CD4-positive, alpha-beta memory T cell (primary cell): ENCODE data around the gene ZNHIT3. TPM values are rescaled to one million over a fixed set of nuclear protein-coding genes. Genes with fewer than 3 reads are reported as not detected.

Experiments used
- CTCF ChIA-PET: fragments of 350-600 bp; sonication (Branson Sonifier 250); formaldehyde crosslinking; loops from one replicate; lab custom pipeline; 2021; ENCODE audit warnings: inconsistent platforms; ENCODE audit not compliant: partially characterized antibody; lab: Charles Lee
- POLR2A ChIA-PET: fragments of 350-600 bp; sonication (Branson Sonifier 250); formaldehyde crosslinking; loops from one replicate; lab custom pipeline; 2021; ENCODE audit not compliant: partially characterized antibody; lab: Charles Lee
- DNase-seq, 5 donors: peaks; one replicate each; pipeline versions ENCODE4 v3.0.0 to v3.0.0-alpha.2; 2020 to 2022; ENCODE audit warnings: mixed read lengths in 1 of 5
- H3K27ac ChIP-seq: one replicate; pipeline ENCODE4 v1.7.0; 2013; ENCODE audit warnings: low read depth, low read length
- H3K27me3 ChIP-seq: 2 replicates; pipeline ENCODE4 v1.7.0; 2013; ENCODE audit warnings: mild to moderate bottlenecking, low read length, moderate library complexity; ENCODE audit not compliant: insufficient read depth
- H3K36me3 ChIP-seq: 2 replicates; pipeline ENCODE4 v1.7.0; 2013; ENCODE audit warnings: mild to moderate bottlenecking, low read length, moderate library complexity; ENCODE audit not compliant: insufficient read depth
- H3K4me1 ChIP-seq: 2 replicates; pipeline ENCODE4 v1.7.0; 2013; ENCODE audit warnings: mild to moderate bottlenecking, low read length, moderate library complexity; ENCODE audit not compliant: insufficient read depth
- H3K4me3 ChIP-seq, 2 donors: one replicate each; pipeline ENCODE4 v1.7.0; 2013; ENCODE audit warnings: low read length in 2 of 2, mild to moderate bottlenecking in 1 of 2
- H3K9me3 ChIP-seq, 2 donors: one replicate each; pipeline ENCODE4 v1.7.0; 2013; ENCODE audit warnings: low read length in 2 of 2, control low read depth in 1 of 2; ENCODE audit not compliant: control insufficient read depth in 1 of 2
- H3K27ac Mint-ChIP-seq, 7 donors: one replicate each; pipeline ENCODE4 v1.8.0; 2020 to 2021; ENCODE audit warnings: mixed read lengths in 7 of 7, mild to moderate bottlenecking in 6 of 7, inconsistent platforms in 3 of 7, moderate library complexity in 3 of 7
- H3K27me3 Mint-ChIP-seq, 2 donors: one replicate each; pipeline ENCODE4 v1.8.0; 2020 to 2021; ENCODE audit warnings: mixed read lengths in 2 of 2
- H3K36me3 Mint-ChIP-seq, 2 donors: one replicate each; pipeline ENCODE4 v1.8.0; 2020 to 2021; ENCODE audit warnings: mixed read lengths in 2 of 2, inconsistent platforms in 1 of 2, mild to moderate bottlenecking in 1 of 2
- H3K4me1 Mint-ChIP-seq, 4 donors: one replicate each; pipeline ENCODE4 v1.8.0; 2020 to 2021; ENCODE audit warnings: mixed read lengths in 4 of 4, mild to moderate bottlenecking in 1 of 4
- H3K4me3 Mint-ChIP-seq, 8 donors: one replicate each; pipeline ENCODE4 v1.8.0; 2020 to 2021; ENCODE audit warnings: mixed read lengths in 8 of 8, mild to moderate bottlenecking in 7 of 8, moderate library complexity in 6 of 8, inconsistent platforms in 3 of 8
- H3K9me3 Mint-ChIP-seq, 8 donors: one replicate each; pipeline ENCODE4 v1.8.0; 2020 to 2021; ENCODE audit warnings: mixed read lengths in 8 of 8, mild to moderate bottlenecking in 5 of 8, inconsistent platforms in 3 of 8, moderate library complexity in 1 of 8
- intact Hi-C: fragments of 100-400 bp; cut with micrococcal nuclease; formaldehyde crosslinking; loops from one replicate; pipeline ENCODE4 v1.15.1; 2023
- polyA plus RNA-seq, 2 donors: library from polyadenylated mRNA; unstranded; fragments of 300-500 nt; fragmentation: Illumina TruSeq; gene quantifications; one replicate each; pipeline ENCODE4 v1.2.3, GENCODE V29; 2021
- total RNA-seq, 2 experiments: library from RNA; stranded (reverse); gene quantifications; one replicate each; pipeline ENCODE4 v1.2.3, GENCODE V29; 2021

Gene ZNHIT3
- total and polyA plus RNA-seq, 4 experiments from 2014 or later: 66.6 to 94.6 (median 78.0) TPM

- intact Hi-C loops: no loop called here
- H3K27ac Mint-ChIP-seq: no peak overlapping the region
- CTCF ChIA-PET: no interaction called here
- no peaks in the 10 kb centered on the region for H3K36me3 Mint-ChIP-seq
- POLR2A ChIA-PET: no interaction called here
- H3K9me3 Mint-ChIP-seq: peaks cover 0 to 2% (median 0%) of the 10 kb centered on the region in 8 donors
- Histone ChIP-seq H3K4me3 (no peak overlapping the region), H3K4me1 (no peaks in the 10 kb centered on the region), H3K27me3 (peaks cover 6% of the 10 kb centered on the region), H3K36me3 (no peaks in the 10 kb centered on the region), H3K27ac (no peak overlapping the region), H3K9me3 (no peaks in the 10 kb centered on the region)
- H3K4me3 Mint-ChIP-seq: no peak overlapping the region
- no peak for DNase-seq
- no peaks in the 10 kb centered on the region for H3K4me1 Mint-ChIP-seq
- peaks cover 24 to 39% of the 10 kb centered on the region in 2 donors for H3K27me3 Mint-ChIP-seq
Measured at GRCh38 chr17:36469733-36470132, 16.7 kb upstream of the ZNHIT3 start.

GRCh38 chr17:36470499-36470898 lies 16.0 kb upstream of the ZNHIT3 start:
- no peak overlapping the region for H3K27ac ChIP-seq
- no peak overlapping the region for H3K27ac Mint-ChIP-seq
- no peaks in the 10 kb centered on the region for H3K4me1 ChIP-seq
- no peaks in the 10 kb centered on the region for H3K36me3 ChIP-seq
- CTCF ChIA-PET: no interaction called here
- no peak overlapping the region for H3K4me3 Mint-ChIP-seq
- H3K4me1 Mint-ChIP-seq: no peaks in the 10 kb centered on the region
- no peak for DNase-seq
- H3K27me3 ChIP-seq: peaks cover 6% of the 10 kb centered on the region
- no peak overlapping the region for H3K4me3 ChIP-seq
- no peaks in the 10 kb centered on the region for H3K9me3 ChIP-seq
- H3K27me3 Mint-ChIP-seq: peaks cover 19 to 31% of the 10 kb centered on the region in 2 donors
- H3K36me3 Mint-ChIP-seq: no peaks in the 10 kb centered on the region
- peaks cover 0 to 2% (median 0%) of the 10 kb centered on the region in 8 donors for H3K9me3 Mint-ChIP-seq
- POLR2A ChIA-PET: no interaction called here
- intact Hi-C loops: no loop called here

- CTCF ChIA-PET: no interaction called here
- POLR2A ChIA-PET: no interaction called here
- intact Hi-C loops: no loop called here
Measured at GRCh38 chr17:36474571-36474970, 11.9 kb upstream of the ZNHIT3 start.

GRCh38 chr17:36475346-36475970 lies 11.0 kb upstream of the ZNHIT3 start:
- H3K4me1 ChIP-seq: no peaks in the 10 kb centered on the region
- POLR2A ChIA-PET: no interaction called here

More at GRCh38 chr17:36474571-36474970, 11.9 kb upstream of the ZNHIT3 start:
- no peak for DNase-seq
- Histone ChIP-seq H3K27ac (no peak overlapping the region), H3K4me3 (no peak overlapping the region), H3K4me1 (no peaks in the 10 kb centered on the region), H3K27me3 (no peaks in the 10 kb centered on the region), H3K36me3 (no peaks in the 10 kb centered on the region), H3K9me3 (no peaks in the 10 kb centered on the region)
- peaks cover 24 to 25% of the 10 kb centered on the region in 2 donors for H3K27me3 Mint-ChIP-seq
- H3K4me1 Mint-ChIP-seq: no peaks in the 10 kb centered on the region
- H3K4me3 Mint-ChIP-seq: no peak overlapping the region
- H3K9me3 Mint-ChIP-seq: peaks cover 0 to 2% (median 0%) of the 10 kb centered on the region in 8 donors
- H3K27ac Mint-ChIP-seq: no peak overlapping the region
- no peaks in the 10 kb centered on the region for H3K36me3 Mint-ChIP-seq

GRCh38 chr17:36481829-36482228 lies 4.7 kb upstream of the ZNHIT3 start:
- ChIA-PET POLR2A (interaction anchor here (0.6 kb wide), 1 partner anchor 591 kb away, joined by 3 read pairs; no protein-coding TSS in a partner anchor), CTCF (interaction anchor here (1.2 to 1.6 kb wide), 2 partner anchors 505 to 512 kb away, joined by 4 to 6 read pairs; no protein-coding TSS in a partner anchor)
- Mint-ChIP-seq H3K27me3 (peaks cover 21 to 28% of the 10 kb centered on the region in 2 donors), H3K4me3 (peak overlapping the region; percentile 47 to 85 (median 71)), H3K36me3 (peaks cover 0 to 3% of the 10 kb centered on the region in 2 donors), H3K27ac (peak overlapping the region in 2 of 7 donors; percentile 40 to 85), H3K4me1 (peaks cover 11 to 41% (median 19%) of the 10 kb centered on the region in 4 donors), H3K9me3 (peaks cover 0 to 1% (median 0%) of the 10 kb centered on the region in 8 donors)
- no peak overlapping the region for H3K4me3 ChIP-seq
- intact Hi-C loops: no loop called here
- DNase-seq: no peak
- H3K36me3 ChIP-seq: no peaks in the 10 kb centered on the region
- no peaks in the 10 kb centered on the region for H3K9me3 ChIP-seq
- peaks cover 10% of the 10 kb centered on the region for H3K27me3 ChIP-seq
- H3K4me1 ChIP-seq: peaks cover 20% of the 10 kb centered on the region
- H3K27ac ChIP-seq: no peak overlapping the region

More at GRCh38 chr17:36475346-36475970, 11.0 kb upstream of the ZNHIT3 start:
- no peak for DNase-seq
- H3K27me3 Mint-ChIP-seq: peaks cover 20 to 27% of the 10 kb centered on the region in 2 donors
- H3K36me3 Mint-ChIP-seq: no peaks in the 10 kb centered on the region
- peaks cover 0 to 2% (median 0%) of the 10 kb centered on the region in 8 donors for H3K9me3 Mint-ChIP-seq
- H3K4me1 Mint-ChIP-seq: no peaks in the 10 kb centered on the region
- no peaks in the 10 kb centered on the region for H3K9me3 ChIP-seq
- H3K4me3 ChIP-seq: no peak overlapping the region
- H3K27ac Mint-ChIP-seq: no peak overlapping the region
- CTCF ChIA-PET: no interaction called here
- no peak overlapping the region for H3K4me3 Mint-ChIP-seq
- no peak overlapping the region for H3K27ac ChIP-seq
- H3K27me3 ChIP-seq: no peaks in the 10 kb centered on the region
- H3K36me3 ChIP-seq: no peaks in the 10 kb centered on the region
- intact Hi-C loops: no loop called here

DNA sequence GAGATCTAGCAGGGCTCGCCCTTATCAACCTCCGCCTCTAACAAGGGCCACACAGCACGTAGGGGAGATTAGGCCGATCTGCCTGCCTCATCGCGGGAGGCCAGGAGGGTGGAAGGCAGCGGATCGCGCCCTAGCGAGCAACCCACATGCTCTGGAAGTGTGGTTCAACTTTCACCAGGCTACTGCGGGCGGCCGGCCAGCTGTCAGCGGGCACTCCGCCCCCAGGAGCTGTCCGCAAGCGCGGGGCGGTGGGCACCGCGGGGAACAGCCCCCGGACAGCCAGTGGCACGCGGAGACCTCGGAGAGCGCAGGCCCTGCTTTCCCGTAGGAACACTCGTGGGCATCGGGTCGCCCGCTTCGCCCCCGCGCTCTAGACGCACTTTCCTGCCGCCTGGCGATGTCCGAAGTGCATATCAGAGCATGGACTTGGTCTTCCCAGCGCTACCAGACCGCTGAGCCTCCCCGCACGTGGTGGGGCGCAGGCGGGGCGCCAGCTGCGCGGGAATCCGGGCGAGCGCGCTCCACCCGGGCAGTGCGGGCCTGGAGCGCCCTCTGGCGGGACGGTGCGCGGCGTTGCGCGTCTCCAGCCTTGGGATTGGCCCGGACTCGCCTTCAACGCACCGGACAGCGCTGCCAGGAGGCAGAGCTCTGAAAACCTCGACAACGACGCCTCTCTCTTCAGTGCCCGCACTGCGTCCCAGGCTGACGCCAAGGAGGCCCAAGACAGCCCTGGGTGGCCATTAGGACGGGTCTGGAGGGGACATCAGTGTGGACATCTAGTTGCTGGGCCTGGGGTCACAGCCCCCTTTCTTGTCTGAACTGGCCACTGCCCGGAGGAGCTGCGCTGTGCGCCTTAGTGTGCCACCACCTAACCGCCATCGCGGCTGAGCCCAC lies 3.6 kb upstream of the ZNHIT3 start:
- H3K4me1 ChIP-seq: peaks cover 29% of the 10 kb centered on the region
- ChIA-PET CTCF (interaction anchor here (1.1 to 1.7 kb wide), 5 partner anchors 9 to 513 kb away, joined by 4 to 6 read pairs (median 6); partner anchors contain the start of gene MRM1), POLR2A (interaction anchor here (1.2 to 1.7 kb wide), 3 partner anchors 22 to 62 kb away, joined by 3 to 4 read pairs (median 4); partner anchors contain the start of genes GGNBP2, MYO19 and PIGW)
- intact Hi-C loops: loop anchor here (1.0 kb wide), 1 partner anchor 514 kb away; no protein-coding TSS in a partner anchor
- H3K36me3 ChIP-seq: no peaks in the 10 kb centered on the region
- peaks cover 10% of the 10 kb centered on the region for H3K27me3 ChIP-seq
- H3K27ac ChIP-seq: no peak overlapping the region
- DNase-seq: peak; percentile 58 to 79 (median 73)
- Mint-ChIP-seq H3K4me1 (peaks cover 11 to 52% (median 24%) of the 10 kb centered on the region in 4 donors), H3K27me3 (peaks cover 12 to 23% of the 10 kb centered on the region in 2 donors), H3K4me3 (peak overlapping the region; percentile 67 to 85 (median 75)), H3K27ac (peak overlapping the region in 2 of 7 donors; percentile 81 to 88), H3K9me3 (no peaks in the 10 kb centered on the region), H3K36me3 (peaks cover 0 to 7% of the 10 kb centered on the region in 2 donors)
- H3K9me3 ChIP-seq: no peaks in the 10 kb centered on the region
- peak overlapping the region; percentile 36 to 60 for H3K4me3 ChIP-seq
